Liver (tissue), 9 donors: ENCODE results near the gene FBXO8. TPM values are rescaled to one million over a fixed set of nuclear protein-coding genes. Genes with fewer than 3 reads are reported as not detected.

ENCODE experiments used
- DNase-seq: peaks from one replicate; pipeline ENCODE4 v3.0.0-alpha.2; 2017; ENCODE audit warnings: low spot score
- H3K27ac ChIP-seq, 2 donors: one replicate each; pipeline ENCODE4 v1.7.0; 2013; ENCODE audit warnings: inconsistent platforms in 2 of 2, low read length in 2 of 2, control low read depth in 1 of 2, low read depth in 1 of 2, mild to moderate bottlenecking in 1 of 2
- H3K27me3 ChIP-seq, 4 donors: one replicate each; pipeline versions ENCODE4 v1.6.1 to v1.7.0; 2013; ENCODE audit warnings: low read length in 3 of 4, inconsistent platforms in 1 of 4, mild to moderate bottlenecking in 1 of 4, moderate library complexity in 1 of 4; ENCODE audit not compliant: control insufficient read depth in 4 of 4, insufficient read depth in 4 of 4
- H3K36me3 ChIP-seq, 4 donors: one replicate each; pipeline versions ENCODE4 v1.6.1 to v1.7.0; 2013; ENCODE audit warnings: low read length in 3 of 4, mild to moderate bottlenecking in 3 of 4, low read depth in 1 of 4, moderate library complexity in 1 of 4; ENCODE audit not compliant: control insufficient read depth in 4 of 4, insufficient read depth in 3 of 4
- H3K4me1 ChIP-seq, 4 donors: one replicate each; pipeline versions ENCODE4 v1.6.1 to v1.7.0; 2013; ENCODE audit warnings: low read length in 3 of 4, mild to moderate bottlenecking in 3 of 4, moderate library complexity in 1 of 4; ENCODE audit not compliant: control insufficient read depth in 4 of 4, insufficient read depth in 4 of 4
- H3K4me3 ChIP-seq, 3 donors: one replicate each; pipeline versions ENCODE4 v1.6.1 to v1.7.0; 2013; ENCODE audit warnings: low read length in 3 of 3, control low read depth in 1 of 3, low read depth in 1 of 3, mild to moderate bottlenecking in 1 of 3
- H3K9ac ChIP-seq, 2 donors: one replicate each; pipeline ENCODE4 v1.7.0; 2013; ENCODE audit warnings: low read length in 2 of 2, mild to moderate bottlenecking in 2 of 2, moderate library complexity in 2 of 2, control low read depth in 1 of 2, low read depth in 1 of 2
- H3K9me3 ChIP-seq, 4 donors: one replicate each; pipeline versions ENCODE4 v1.6.1 to v1.7.0; 2013; ENCODE audit warnings: low read length in 3 of 4; ENCODE audit not compliant: control insufficient read depth in 4 of 4
- ATF3 ChIP-seq: IDR thresholded peaks from 2 replicates; pipeline ENCODE4 v1.6.1; 2016; ENCODE audit warnings: antibody characterized with exemption
- CTCF ChIP-seq: fragments of 150-350 bp; IDR thresholded peaks from 2 replicates; pipeline ENCODE4 v1.5.1; 2017; ENCODE audit warnings: improper control_type of control experiment, low read depth, low read length; ENCODE audit not compliant: missing input control
- EGR1 ChIP-seq, 2 donors: IDR thresholded peaks; 2 replicates each; pipeline ENCODE4 v1.6.1; 2016 to 2018; ENCODE audit warnings: antibody characterized with exemption in 2 of 2, low read depth in 2 of 2
- FOXA1 ChIP-seq: IDR thresholded peaks from 2 replicates; pipeline ENCODE4 v1.6.1; 2016; ENCODE audit warnings: antibody characterized with exemption
- FOXA2 ChIP-seq: IDR thresholded peaks from 2 replicates; pipeline ENCODE4 v1.6.1; 2016; ENCODE audit warnings: antibody characterized with exemption
- GABPA ChIP-seq, 2 donors: IDR thresholded peaks in 1 of 2; conservative IDR thresholded peaks in 1 of 2; 2 replicates each; pipeline ENCODE4 v1.6.1; 2016; ENCODE audit warnings: antibody characterized with exemption in 2 of 2, mild to moderate bottlenecking in 1 of 2, moderate library complexity in 1 of 2
- HNF4A ChIP-seq, 2 donors: conservative IDR thresholded peaks; 2 replicates each; pipeline ENCODE4 v1.6.1; 2016; ENCODE audit warnings: antibody characterized with exemption in 2 of 2, mild to moderate bottlenecking in 2 of 2
- HNF4G ChIP-seq: IDR thresholded peaks from 2 replicates; pipeline ENCODE4 v1.6.1; 2016; ENCODE audit warnings: antibody characterized with exemption
- JUND ChIP-seq, 2 donors: IDR thresholded peaks; 2 replicates each; pipeline ENCODE4 v1.6.1; 2016; ENCODE audit warnings: antibody characterized with exemption in 2 of 2
- NR2F2 ChIP-seq: IDR thresholded peaks from 2 replicates; pipeline ENCODE4 v1.6.1; 2016; ENCODE audit warnings: antibody characterized with exemption
- RAD21 ChIP-seq, 2 donors: IDR thresholded peaks; 2 replicates each; pipeline ENCODE4 v1.6.1; 2016; ENCODE audit warnings: antibody characterized with exemption in 2 of 2, mild to moderate bottlenecking in 2 of 2
- REST ChIP-seq: IDR thresholded peaks from 2 replicates; pipeline ENCODE4 v1.6.1; 2016; ENCODE audit warnings: antibody characterized with exemption, mild to moderate bottlenecking
- RXRA ChIP-seq, 2 donors: IDR thresholded peaks; 2 replicates each; pipeline ENCODE4 v1.6.1; 2017 to 2018; ENCODE audit warnings: antibody characterized with exemption in 2 of 2, mild to moderate bottlenecking in 1 of 2
- SP1 ChIP-seq: IDR thresholded peaks from 2 replicates; pipeline ENCODE4 v1.6.1; 2018; ENCODE audit warnings: antibody characterized with exemption, mild to moderate bottlenecking
- TAF1 ChIP-seq: conservative IDR thresholded peaks from 2 replicates; pipeline ENCODE4 v1.6.1; 2016; ENCODE audit warnings: antibody characterized with exemption, mild to moderate bottlenecking
- YY1 ChIP-seq: IDR thresholded peaks from 2 replicates; pipeline ENCODE4 v1.6.1; 2016; ENCODE audit warnings: antibody characterized with exemption, mild to moderate bottlenecking
- ZBTB33 ChIP-seq: IDR thresholded peaks from 2 replicates; pipeline ENCODE4 v1.6.1; 2016; ENCODE audit warnings: antibody characterized with exemption
- WGBS: extraction: QIAGEN DNeasy Blood & Tissue Kit; methylation state at CpG from one replicate; pipeline ENCODE4 v1.1.7; 2013; 5-methylcytosine and 5-hydroxymethylcytosine counted together
- polyA plus RNA-seq, 2 donors: library from polyadenylated mRNA; stranded (reverse) in 1 of 2; unstranded in 1 of 2; fragments of 200-250 nt in 1 of 2; fragments of >200 nt in 1 of 2; fragmentation: Nextera tagmentation in 1 of 2; extraction: Ambion mirVana in 1 of 2; gene quantifications; one replicate each; pipeline versions ENCODE4 v1.2.1 to v1.2.3, GENCODE V29; 2013 to 2015
- total RNA-seq, 2 donors: library from RNA; depleted of rRNA; stranded (reverse); fragments of >200 nt; gene quantifications; one replicate each; pipeline ENCODE4 v1.2.3, GENCODE V29; 2014
- TF ChIP-seq, protein P1 (sequence below): IDR thresholded peaks from 2 replicates; pipeline ENCODE4 v1.6.1; 2016; ENCODE audit warnings: antibody characterized with exemption
- donor health status: healthy.
- donor health status: healthy.
- donor health status: healthy.
- donor health status: healthy.
- donor health status: healthy.

Gene FBXO8
- total and polyA plus RNA-seq, 4 donors, result 15.0 to 56.1 (median 35.1) TPM

GRCh38 chr4:174198396-174198795, 85.1 kb downstream of the FBXO8 start:
- no peak for TF ChIP-seq EGR1 (IDR thresholded peaks at IDR 0.05; ENCODE audit: low read depth in 2 of 2)
- TF ChIP-seq FOXA1, result no peak
- TF ChIP-seq CTCF, result no peak
- TF ChIP-seq NR2F2, result no peak
- TF ChIP-seq GABPA (IDR thresholded peaks at IDR 0.05 in 1 of 2, conservative IDR thresholded peaks at IDR 0.05 in 1 of 2), result no peak
- no peak for TF ChIP-seq REST
- TF ChIP-seq TAF1, result no peak
- TF ChIP-seq YY1, result no peak
- TF ChIP-seq SP1, result no peak
- TF ChIP-seq ATF3, result no peak
- no peak for TF ChIP-seq JUND (IDR thresholded peaks at IDR 0.05)
- TF ChIP-seq HNF4A (conservative IDR thresholded peaks at IDR 0.05), result no peak
- TF ChIP-seq FOXA2, result no peak
- TF ChIP-seq RXRA (IDR thresholded peaks at IDR 0.05), result no peak
- no peak for TF ChIP-seq ZBTB33
- TF ChIP-seq, protein P1, sequence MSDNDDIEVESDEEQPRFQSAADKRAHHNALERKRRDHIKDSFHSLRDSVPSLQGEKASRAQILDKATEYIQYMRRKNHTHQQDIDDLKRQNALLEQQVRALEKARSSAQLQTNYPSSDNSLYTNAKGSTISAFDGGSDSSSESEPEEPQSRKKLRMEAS, result no peak
- no peak for TF ChIP-seq HNF4G
- no peak for TF ChIP-seq RAD21 (IDR thresholded peaks at IDR 0.05)

More at GRCh38 chr4:174198396-174198795, 85.1 kb downstream of the FBXO8 start:
- Histone ChIP-seq H3K9ac (no peak overlapping the region), H3K4me3 (no peak overlapping the region), H3K27me3 (peaks cover 0 to 23% (median 3%) of the 10 kb centered on the region in 4 donors), H3K36me3 (no peaks in the 10 kb centered on the region), H3K27ac (no peak overlapping the region), H3K9me3 (no peaks in the 10 kb centered on the region), H3K4me1 (no peaks in the 10 kb centered on the region)
- 88% methylated on average over 1 of the region's 1 CpG for WGBS
- no peak for DNase-seq
